Ramos (cell line): Measurements from ENCODE around the gene PAFAH1B2.

Experiments
- in situ Hi-C: fragments of 300-500 bp; cut with MboI; formaldehyde crosslinking; loops from one replicate; pipeline ENCODE4 v1.14.3; 2022; ENCODE audit warnings: low sequenced_read_pairs; ENCODE audit not compliant: unreplicated experiment

PAFAH1B2 gene

GRCh38 chr11:117186431-117186761 is 42.3 kb downstream of the PAFAH1B2 start:
- in situ Hi-C loops = no loop called here

- in situ Hi-C loops = no loop called here
Observed at GRCh38 chr11:117187007-117187406, 42.9 kb downstream of the PAFAH1B2 start.

GRCh38 chr11:117187428-117187798 is 43.3 kb downstream of the PAFAH1B2 start:
- in situ Hi-C loops = no loop called here

GRCh38 chr11:117187799-117188481 is 43.9 kb downstream of the PAFAH1B2 start:
- in situ Hi-C loops = no loop called here

GRCh38 chr11:117188620-117189081 is 44.6 kb downstream of the PAFAH1B2 start:
- in situ Hi-C loops = no loop called here

- in situ Hi-C loops = no loop called here
Observed at GRCh38 chr11:117189191-117189940, 45.3 kb downstream of the PAFAH1B2 start.

- in situ Hi-C loops = no loop called here
Observed at GRCh38 chr11:117189941-117190544, 46.0 kb downstream of the PAFAH1B2 start.

- in situ Hi-C loops = no loop called here
Observed at GRCh38 chr11:117191680-117192400, 47.8 kb downstream of the PAFAH1B2 start.

GRCh38 chr11:117192401-117192875 is 48.4 kb downstream of the PAFAH1B2 start:
- in situ Hi-C loops = no loop called here

GRCh38 chr11:117193130-117194020 is 49.3 kb downstream of the PAFAH1B2 start:
- in situ Hi-C loops = no loop called here

GRCh38 chr11:117194267-117194666 is 50.2 kb downstream of the PAFAH1B2 start:
- in situ Hi-C loops = no loop called here

- in situ Hi-C loops = no loop called here
Observed at GRCh38 chr11:117195258-117195657, 51.2 kb downstream of the PAFAH1B2 start.

GRCh38 chr11:117195761-117196160 is 51.7 kb downstream of the PAFAH1B2 start:
- in situ Hi-C loops = no loop called here

- in situ Hi-C loops = no loop called here
Observed at GRCh38 chr11:117197006-117197405, 52.9 kb downstream of the PAFAH1B2 start.

GRCh38 chr11:117197516-117198456 is 53.7 kb downstream of the PAFAH1B2 start:
- in situ Hi-C loops = no loop called here

- in situ Hi-C loops = no loop called here
Observed at GRCh38 chr11:117198613-117199012, 54.5 kb downstream of the PAFAH1B2 start.

- in situ Hi-C loops = no loop called here
Observed at GRCh38 chr11:117199053-117199915, 55.2 kb downstream of the PAFAH1B2 start, which contains the start of gene TAGLN. TSS of gene TAGLN (plus strand) at chr11:117199370. CDS start at chr11:117203014, 3,644 bp downstream.
